HG02852 (cell line): ENCODE results near the gene TRPC5OS.
A peak's percentile ranks its signal among the peaks of the same experiment; 100 is the strongest.

Experiments used
- ATAC-seq: cut with Tn5 transposase; IDR thresholded peaks from one replicate; pipeline ENCODE4 v1.9.1; 2021; ENCODE audit warnings: mild to moderate bottlenecking, moderate library complexity; ENCODE audit not compliant: unreplicated experiment

The TRPC5OS gene

GRCh38 chrX:111875881-111876280, at the start of gene TRPC5OS:
TSS of gene TRPC5OS (plus strand) at chrX:111876181. CDS start at chrX:111901850, 25,669 bp downstream.
- no peak for ATAC-seq

- ATAC-seq = no peak
Measured at GRCh38 chrX:111829345-111829744, 46.6 kb upstream of the TRPC5OS start.

- no peak for ATAC-seq
Measured at GRCh38 chrX:111830571-111830970, 45.4 kb upstream of the TRPC5OS start.

DNA sequence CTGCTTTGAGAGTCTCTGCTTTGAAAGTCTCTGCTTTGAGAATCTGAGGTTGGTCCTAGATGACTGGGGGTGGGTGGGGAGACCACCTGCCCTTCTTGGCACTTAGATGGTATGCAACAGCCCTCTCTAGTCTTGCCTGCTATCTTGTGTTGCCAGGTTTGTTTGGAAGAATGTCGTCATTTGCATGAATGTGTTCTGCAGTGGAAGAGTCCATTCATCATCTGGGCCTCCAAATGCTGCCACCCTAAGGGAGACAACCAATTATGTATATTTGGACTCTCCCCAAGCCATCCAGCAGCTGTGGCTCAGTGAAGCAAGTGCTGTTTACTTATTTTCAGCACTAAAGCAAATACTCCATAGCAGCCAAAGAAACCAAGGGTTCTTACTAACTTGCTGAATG, 44.6 kb upstream of the TRPC5OS start:
- ATAC-seq = no peak

DNA sequence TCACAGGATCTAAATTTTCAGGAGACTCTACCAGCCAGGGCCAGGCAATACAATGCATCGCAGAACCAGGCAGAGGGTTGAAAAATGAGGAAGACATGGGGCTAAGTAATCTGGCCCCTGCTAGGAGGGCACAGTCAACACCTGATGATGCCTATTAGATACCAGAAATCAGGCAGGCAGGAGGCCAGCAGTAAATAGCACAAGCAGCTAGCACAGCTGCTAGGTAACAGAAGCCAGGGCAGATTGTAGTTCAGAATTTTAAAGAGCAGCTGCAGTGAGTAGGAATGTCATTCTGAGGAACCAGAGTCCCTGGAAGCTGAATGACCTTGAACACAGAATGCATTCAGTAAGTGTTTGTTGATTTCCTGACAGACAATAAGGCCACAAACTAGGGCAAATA, 38.8 kb upstream of the TRPC5OS start:
- ATAC-seq = no peak

- no peak for ATAC-seq
Measured at GRCh38 chrX:111847491-111848133, 28.4 kb upstream of the TRPC5OS start.

DNA sequence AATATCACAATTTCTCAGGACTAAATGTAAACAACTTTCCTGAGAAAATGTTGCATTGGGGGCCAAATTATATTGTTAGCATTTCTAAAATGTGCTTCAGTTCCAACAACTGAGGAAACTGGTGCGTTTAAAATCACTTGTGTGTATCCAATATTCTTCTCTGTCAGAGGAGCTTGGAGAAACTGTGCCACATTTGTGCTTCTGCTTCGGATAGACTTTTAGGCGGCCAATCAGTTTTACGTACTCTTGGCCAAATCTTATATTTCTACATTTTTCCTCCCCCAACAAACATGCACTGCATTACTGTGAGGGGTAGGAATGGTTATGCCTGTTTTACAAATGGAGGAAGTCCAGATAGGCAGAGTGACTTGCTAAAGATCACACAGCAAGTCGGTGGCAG, 27.4 kb upstream of the TRPC5OS start:
- ATAC-seq = no peak

DNA sequence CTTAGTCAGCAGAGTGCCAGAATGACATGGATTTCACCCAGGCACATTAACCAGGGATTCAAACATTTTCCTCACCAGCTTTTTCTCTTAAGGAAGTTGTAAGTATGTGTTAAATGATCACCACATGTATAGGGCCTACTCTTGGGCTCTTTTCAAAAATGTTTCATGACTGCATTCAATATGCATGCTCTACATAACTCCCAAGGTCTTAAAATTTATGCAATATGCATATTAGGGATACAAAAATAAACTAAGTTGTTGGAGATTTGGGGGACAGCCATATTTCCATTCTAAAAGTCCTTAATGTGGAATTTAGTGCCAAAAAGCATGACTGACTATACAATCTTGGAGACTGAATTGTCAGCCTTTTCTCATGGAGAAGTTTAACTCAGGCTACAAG, 25.0 kb upstream of the TRPC5OS start:
- ATAC-seq = no peak

DNA sequence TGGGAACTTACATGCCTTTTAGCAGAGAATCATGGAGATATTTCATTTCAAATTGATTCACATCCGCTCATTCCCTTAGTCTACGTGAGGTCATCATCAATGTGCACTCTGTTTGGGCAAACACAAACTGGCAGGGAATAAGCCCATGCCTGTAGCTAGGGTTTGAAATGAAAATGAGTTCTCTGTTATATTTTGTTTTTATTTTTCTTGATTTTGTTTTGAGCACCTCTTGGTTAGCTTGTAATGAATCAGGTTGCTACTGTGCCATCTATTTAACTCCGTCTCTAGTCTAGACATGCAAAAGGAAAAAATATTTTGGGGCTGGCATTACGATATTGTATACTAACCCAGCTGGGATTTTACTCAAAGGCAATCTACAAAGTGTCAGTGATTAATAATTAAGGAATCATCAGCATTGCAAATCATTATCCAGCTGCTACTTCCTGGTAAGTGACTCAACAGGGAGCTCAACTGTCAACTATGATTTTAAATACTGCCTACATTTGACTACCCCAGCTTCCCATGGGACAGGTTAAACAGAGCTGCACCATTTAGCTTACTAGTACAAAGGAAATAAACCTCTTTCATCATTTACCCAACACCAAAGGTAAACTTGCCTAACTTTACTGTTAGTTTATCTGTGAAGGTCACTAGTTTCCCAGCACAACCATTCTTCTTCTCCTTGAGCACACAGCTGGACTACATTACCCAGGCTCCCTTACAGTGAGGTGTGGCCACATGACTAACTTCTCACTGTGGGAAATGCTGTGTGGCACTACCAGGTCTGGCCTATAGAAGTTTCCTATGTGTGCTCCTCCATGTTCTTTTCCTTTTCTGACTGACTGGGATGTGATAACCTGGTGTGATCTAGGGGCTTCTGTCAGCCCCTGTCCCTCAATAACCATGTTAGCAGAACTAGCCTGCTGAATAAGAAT, 21.2 kb upstream of the TRPC5OS start:
- no peak for ATAC-seq

- no peak for ATAC-seq
Measured at GRCh38 chrX:111857534-111858060, 18.4 kb upstream of the TRPC5OS start.

DNA sequence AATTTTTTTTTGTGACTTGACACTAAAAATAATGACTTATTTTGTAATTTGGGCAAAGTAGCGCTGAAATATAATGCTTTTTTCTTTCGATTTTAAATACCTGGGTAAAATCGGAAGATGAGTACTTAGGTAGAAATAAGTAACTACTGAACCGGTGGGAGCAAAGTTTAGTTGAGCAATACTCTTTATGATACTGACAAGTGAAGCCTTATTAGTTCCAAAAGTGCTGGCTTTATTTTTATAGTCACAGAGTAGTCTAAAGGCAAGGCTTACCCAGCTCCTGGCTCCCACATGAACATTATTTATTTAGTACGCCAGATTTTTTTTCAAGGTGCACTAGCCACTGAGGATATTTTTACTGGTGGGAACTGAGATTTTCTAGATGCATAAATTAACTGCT, 14.4 kb upstream of the TRPC5OS start:
- ATAC-seq = no peak

- ATAC-seq = no peak
Measured at GRCh38 chrX:111867236-111867635, 8.7 kb upstream of the TRPC5OS start.

- peak; percentile 63 for ATAC-seq
Measured at GRCh38 chrX:111868726-111869638, 7.0 kb upstream of the TRPC5OS start.

DNA sequence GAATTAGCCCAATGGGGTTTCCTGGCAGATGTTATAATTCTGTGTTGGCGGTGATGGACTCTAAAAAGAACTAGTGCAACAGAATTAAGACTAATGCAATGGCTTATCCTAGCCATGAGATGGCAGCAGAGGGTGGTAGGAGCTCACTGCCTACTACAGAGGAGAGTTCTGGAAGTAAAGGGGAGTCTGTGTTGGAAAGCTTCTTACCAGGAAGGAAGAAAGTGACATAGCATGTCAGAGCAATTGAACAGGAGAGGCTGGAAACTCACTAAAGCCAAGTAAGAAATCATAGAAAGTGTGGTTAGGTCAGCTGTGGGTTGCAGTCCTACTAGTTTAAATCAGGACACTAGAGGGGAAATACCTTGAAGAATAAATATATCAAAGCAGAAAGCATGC, 6.3 kb upstream of the TRPC5OS start:
- ATAC-seq = peak; percentile 75

DNA sequence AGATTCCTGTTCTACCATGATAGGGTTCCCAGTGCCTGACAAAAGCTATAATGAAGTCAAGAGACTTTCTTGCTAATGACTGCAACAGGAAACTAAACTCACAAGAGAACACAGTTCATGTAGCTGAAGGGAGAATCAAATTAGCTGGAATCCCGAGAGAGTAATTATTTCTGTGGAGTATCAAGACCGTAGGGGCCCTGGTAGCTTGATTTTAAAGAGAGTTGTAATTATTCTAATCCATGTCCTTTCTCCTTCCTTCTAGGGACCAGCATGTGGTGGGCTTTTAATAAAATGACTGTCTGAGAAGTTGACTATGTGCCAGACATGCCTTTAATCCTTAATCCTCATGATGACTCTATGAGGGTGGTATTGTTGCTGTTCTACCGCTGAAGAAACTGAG, 1.7 kb upstream of the TRPC5OS start:
- no peak for ATAC-seq

GRCh38 chrX:111876646-111877045, 665 bp downstream of the TRPC5OS start:
- peak; percentile 55 for ATAC-seq

GRCh38 chrX:111877681-111878080, 1.7 kb downstream of the TRPC5OS start:
- ATAC-seq = no peak

- no peak for ATAC-seq
Measured at GRCh38 chrX:111880735-111881134, 4.8 kb downstream of the TRPC5OS start.

GRCh38 chrX:111881715-111882114, 5.7 kb downstream of the TRPC5OS start:
- no peak for ATAC-seq

- no peak for ATAC-seq
Measured at GRCh38 chrX:111886678-111887077, 10.7 kb downstream of the TRPC5OS start.

- ATAC-seq = no peak
Measured at GRCh38 chrX:111888600-111888999, 12.6 kb downstream of the TRPC5OS start.
